ENCODE data around the gene PPP1R3F. TPM values are rescaled to one million over a fixed set of nuclear protein-coding genes. Genes with fewer than 3 reads are reported as not detected.

Gene PPP1R3F
- total and polyA plus RNA-seq, 9 of the 15 experiments (the other 6 are each of a cell fraction or from before 2014, with no cell fraction given), result 0.03 to 0.91 (median 0.43) TPM; not detected in 1

DNA sequence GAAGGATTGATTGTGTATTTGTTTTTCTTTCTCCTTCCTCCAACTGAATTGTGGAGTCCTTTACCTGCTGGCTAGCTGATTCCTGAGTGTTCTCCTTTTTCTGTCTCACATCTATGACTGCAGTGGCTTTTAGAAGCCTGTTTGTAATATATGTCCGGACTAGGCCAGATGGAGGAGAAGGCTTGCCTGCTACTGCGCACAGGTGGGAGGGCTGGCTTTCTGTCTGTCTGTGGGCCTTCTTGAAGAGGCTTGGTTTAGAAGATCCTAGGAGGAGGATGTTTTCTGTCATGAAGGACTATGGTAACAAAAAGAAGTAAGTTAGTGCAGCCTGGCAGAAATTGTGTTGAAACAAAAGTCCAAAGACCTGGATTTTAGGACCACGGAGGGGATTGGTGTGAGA is 8.5 kb downstream of the PPP1R3F start (continued):
- TF ChIP-seq, protein P1, sequence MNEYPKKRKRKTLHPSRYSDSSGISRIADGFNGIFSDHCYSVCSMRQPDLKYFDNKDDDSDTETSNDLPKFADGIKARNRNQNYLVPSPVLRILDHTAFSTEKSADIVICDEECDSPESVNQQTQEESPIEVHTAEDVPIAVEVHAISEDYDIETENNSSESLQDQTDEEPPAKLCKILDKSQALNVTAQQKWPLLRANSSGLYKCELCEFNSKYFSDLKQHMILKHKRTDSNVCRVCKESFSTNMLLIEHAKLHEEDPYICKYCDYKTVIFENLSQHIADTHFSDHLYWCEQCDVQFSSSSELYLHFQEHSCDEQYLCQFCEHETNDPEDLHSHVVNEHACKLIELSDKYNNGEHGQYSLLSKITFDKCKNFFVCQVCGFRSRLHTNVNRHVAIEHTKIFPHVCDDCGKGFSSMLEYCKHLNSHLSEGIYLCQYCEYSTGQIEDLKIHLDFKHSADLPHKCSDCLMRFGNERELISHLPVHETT (CRISPR knock-in tag; conservative IDR thresholded peaks at IDR 0.05 in 1 of 2, IDR thresholded peaks at IDR 0.05 in 1 of 2), result no peak
- TF ChIP-seq, protein P2, sequence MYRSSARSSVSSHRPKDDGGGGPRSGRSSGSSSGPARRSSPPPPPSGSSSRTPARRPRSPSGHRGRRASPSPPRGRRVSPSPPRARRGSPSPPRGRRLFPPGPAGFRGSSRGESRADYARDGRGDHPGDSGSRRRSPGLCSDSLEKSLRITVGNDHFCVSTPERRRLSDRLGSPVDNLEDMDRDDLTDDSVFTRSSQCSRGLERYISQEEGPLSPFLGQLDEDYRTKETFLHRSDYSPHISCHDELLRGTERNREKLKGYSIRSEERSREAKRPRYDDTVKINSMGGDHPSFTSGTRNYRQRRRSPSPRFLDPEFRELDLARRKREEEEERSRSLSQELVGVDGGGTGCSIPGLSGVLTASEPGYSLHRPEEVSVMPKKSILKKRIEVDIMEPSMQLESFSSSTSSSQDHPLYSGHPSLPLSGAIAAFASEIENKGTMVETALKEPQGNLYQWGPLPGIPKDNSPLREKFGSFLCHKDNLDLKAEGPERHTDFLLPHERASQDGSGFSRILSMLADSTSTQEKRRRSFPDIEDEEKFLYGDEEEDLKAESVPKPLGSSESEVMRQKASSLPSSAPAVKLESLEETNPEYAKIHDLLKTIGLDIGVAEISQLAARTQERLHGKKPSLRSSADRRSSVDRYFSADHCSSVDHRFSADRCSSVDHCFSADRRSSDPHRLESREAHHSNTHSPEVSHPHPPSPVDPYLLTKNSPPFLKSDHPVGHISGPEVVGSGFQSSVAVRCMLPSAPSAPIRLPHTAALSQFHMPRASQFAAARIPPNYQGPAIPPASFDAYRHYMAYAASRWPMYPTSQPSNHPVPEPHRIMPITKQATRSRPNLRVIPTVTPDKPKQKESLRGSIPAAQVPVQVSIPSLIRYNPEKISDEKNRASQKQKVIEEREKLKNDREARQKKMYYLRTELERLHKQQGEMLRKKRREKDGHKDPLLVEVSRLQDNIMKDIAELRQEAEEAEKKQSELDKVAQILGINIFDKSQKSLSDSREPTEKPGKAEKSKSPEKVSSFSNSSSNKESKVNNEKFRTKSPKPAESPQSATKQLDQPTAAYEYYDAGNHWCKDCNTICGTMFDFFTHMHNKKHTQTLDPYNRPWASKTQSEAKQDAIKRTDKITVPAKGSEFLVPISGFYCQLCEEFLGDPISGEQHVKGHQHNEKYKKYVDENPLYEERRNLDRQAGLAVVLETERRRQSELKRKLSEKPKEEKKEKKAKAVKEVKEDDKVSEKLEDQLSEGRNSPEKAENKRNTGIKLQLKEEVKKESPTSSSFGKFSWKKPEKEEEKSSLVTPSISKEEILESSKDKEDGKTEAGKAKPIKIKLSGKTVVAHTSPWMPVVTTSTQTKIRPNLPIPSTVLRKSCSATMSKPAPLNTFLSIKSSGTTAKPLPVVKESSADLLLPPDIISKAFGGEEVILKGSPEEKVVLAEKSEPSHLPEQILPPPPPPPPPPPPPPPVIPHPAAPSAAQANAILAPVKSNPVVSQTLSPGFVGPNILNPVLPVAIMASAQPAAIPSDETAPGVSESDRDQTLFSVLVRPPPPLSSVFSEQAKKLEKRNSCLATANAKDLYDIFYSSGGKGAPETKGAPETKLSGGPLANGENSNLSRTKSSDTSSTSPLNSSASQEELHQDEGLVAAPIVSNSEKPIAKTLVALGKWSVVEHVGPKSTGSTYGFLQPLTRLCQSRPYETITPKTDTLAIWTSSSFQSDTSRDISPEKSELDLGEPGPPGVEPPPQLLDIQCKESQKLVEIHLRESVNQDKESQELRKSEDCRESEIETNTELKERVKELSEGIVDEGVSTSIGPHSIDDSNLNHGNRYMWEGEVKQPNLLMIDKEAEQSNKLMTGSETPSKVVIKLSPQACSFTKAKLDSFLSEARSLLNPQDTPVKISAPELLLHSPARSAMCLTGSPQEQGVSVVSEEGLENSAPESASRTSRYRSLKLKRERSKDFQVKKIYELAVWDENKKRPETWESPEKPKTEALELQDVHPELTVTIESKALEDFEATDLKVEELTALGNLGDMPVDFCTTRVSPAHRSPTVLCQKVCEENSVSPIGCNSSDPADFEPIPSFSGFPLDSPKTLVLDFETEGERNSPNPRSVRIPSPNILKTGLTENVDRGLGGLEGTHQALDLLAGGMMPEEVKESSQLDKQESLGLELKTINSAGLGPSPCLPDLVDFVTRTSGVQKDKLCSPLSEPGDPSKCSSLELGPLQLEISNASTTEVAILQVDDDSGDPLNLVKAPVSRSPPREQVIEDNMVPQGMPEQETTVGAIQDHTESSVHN (IDR thresholded peaks at IDR 0.05; ENCODE audit: borderline replicate concordance in 1 of 2, low read depth in 1 of 2), result no peak
- TF ChIP-seq KDM4B (IDR thresholded peaks at IDR 0.05; ENCODE audit: borderline replicate concordance in 2 of 2, low read depth in 1 of 2), result no peak
- TF ChIP-seq, protein P3, sequence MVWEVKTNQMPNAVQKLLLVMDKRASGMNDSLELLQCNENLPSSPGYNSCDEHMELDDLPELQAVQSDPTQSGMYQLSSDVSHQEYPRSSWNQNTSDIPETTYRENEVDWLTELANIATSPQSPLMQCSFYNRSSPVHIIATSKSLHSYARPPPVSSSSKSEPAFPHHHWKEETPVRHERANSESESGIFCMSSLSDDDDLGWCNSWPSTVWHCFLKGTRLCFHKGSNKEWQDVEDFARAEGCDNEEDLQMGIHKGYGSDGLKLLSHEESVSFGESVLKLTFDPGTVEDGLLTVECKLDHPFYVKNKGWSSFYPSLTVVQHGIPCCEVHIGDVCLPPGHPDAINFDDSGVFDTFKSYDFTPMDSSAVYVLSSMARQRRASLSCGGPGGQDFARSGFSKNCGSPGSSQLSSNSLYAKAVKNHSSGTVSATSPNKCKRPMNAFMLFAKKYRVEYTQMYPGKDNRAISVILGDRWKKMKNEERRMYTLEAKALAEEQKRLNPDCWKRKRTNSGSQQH (CRISPR knock-in tag; IDR thresholded peaks at IDR 0.05), result no peak
- TF ChIP-seq JUND (IDR thresholded peaks at IDR 0.05; ENCODE audit: borderline replicate concordance, low read depth, low read length), result no peak
- no peak for TF ChIP-seq JUND (tag; IDR thresholded peaks at IDR 0.05; ENCODE audit: borderline replicate concordance, low read depth, low read length)
- no peak for TF ChIP-seq FOXJ2 (tag; IDR thresholded peaks at IDR 0.05)
- no peak for TF ChIP-seq ZNF707 (CRISPR knock-in tag; conservative IDR thresholded peaks at IDR 0.05)

All from K562 (cell line).